HepG2 (cell line): ENCODE data around the gene TRERF1. TPM values are rescaled to one million over a fixed set of nuclear protein-coding genes. Genes with fewer than 3 reads are reported as not detected.

Source experiments
- ATAC-seq: fragments of 200-7000 bp; cut with Tn5 transposase; 3 replicates; pipeline ENCODE4 v1.9.1; 2020; ENCODE audit warnings: mild to moderate bottlenecking, moderate library complexity
- BruUV-seq: library from RNA; stranded (reverse); fragments of 400-500 nt; replicated peaks from 2 replicates; lab custom pipeline; 2021; lab: Mats Ljungman, UMichigan
- CTCF ChIA-PET: fragments of 300-600 bp; formaldehyde crosslinking; extraction: SDS; loops from one replicate; lab custom pipeline; 2021; ENCODE audit warnings: low total read pairs, inconsistent platforms, low intra/inter-chr PET ratio; lab: Yijun Ruan, JAX
- POLR2A ChIA-PET: fragments of 350-600 bp; sonication (Branson Sonifier 250); formaldehyde crosslinking; loops from one replicate; lab custom pipeline; 2020; ENCODE audit warnings: antibody characterized with exemption, inconsistent platforms; lab: Yijun Ruan, JAX
- DNase-seq: peaks from one replicate; pipeline ENCODE4 v3.0.0-alpha.2; 2015; ENCODE audit warnings: low spot score
- FAIRE-seq: peaks from 3 replicates; lab custom pipeline; 2011; peaks lifted over from hg19 to GRCh38; lab: Jason Lieb, UNC
- H2AFZ ChIP-seq: one replicate; pipeline ENCODE4 v1.6.1; 2011; ENCODE audit warnings: low read length, inconsistent platforms
- H3K27ac ChIP-seq: fragments of 300-600 bp; 3 replicates; pipeline ENCODE4 v1.8.0; 2011; ENCODE audit warnings: mixed run types, mild to moderate bottlenecking, mixed read lengths, low read length, inconsistent platforms; ENCODE audit not compliant: insufficient read depth; ENCODE audit errors: extremely low read length
- H3K27me3 ChIP-seq, 2 experiments: fragments of 200-600 bp in 1 of 2; 2 replicates in 1 of 2; 3 replicates in 1 of 2; pipeline versions ENCODE4 v1.6.0 to v1.8.0; 2011; ENCODE audit warnings: low read length in 2 of 2, mild to moderate bottlenecking in 2 of 2, moderate library complexity in 2 of 2, inconsistent platforms in 1 of 2; ENCODE audit not compliant: insufficient read depth in 2 of 2, control insufficient read depth in 1 of 2
- H3K36me3 ChIP-seq, 2 experiments: fragments of 200-600 bp in 1 of 2; replicated peaks in 1 of 2; 2 replicates in 1 of 2; 3 replicates in 1 of 2; pipeline versions ENCODE4 v1.5.1 to v1.8.0; 2011; ENCODE audit warnings: low read length in 2 of 2, inconsistent platforms in 1 of 2; ENCODE audit not compliant: insufficient read depth in 2 of 2, control insufficient read depth in 1 of 2
- H3K4me1 ChIP-seq: 2 replicates; pipeline ENCODE4 v1.5.1; 2012; ENCODE audit warnings: low read length, inconsistent platforms; ENCODE audit not compliant: insufficient read depth
- H3K4me2 ChIP-seq: 2 replicates; pipeline ENCODE4 v1.6.0; 2011; ENCODE audit warnings: low read depth, low read length, inconsistent platforms
- H3K4me3 ChIP-seq, 3 experiments: fragments of 200-600 bp in 1 of 3; sonication (generic), shearing (Covaris generic) in 1 of 3; replicated peaks in 1 of 3; 2 replicates each; pipeline ENCODE4 v1.5.1; 2011 to 2016; ENCODE audit warnings: low read length in 3 of 3, inconsistent platforms in 2 of 3, low read depth in 2 of 3, mild to moderate bottlenecking in 2 of 3, control low read depth in 1 of 3, mixed read lengths in 1 of 3; ENCODE audit not compliant: insufficient read depth in 1 of 3
- H3K79me2 ChIP-seq: one replicate; pipeline ENCODE4 v1.6.1; 2011; ENCODE audit warnings: low read length, inconsistent platforms; ENCODE audit not compliant: insufficient read depth
- H3K9ac ChIP-seq: 2 replicates; pipeline ENCODE4 v1.6.0; 2011; ENCODE audit warnings: mild to moderate bottlenecking, low read depth, low read length, inconsistent platforms; ENCODE audit not compliant: insufficient read depth
- H3K9me3 ChIP-seq: 2 replicates; pipeline ENCODE4 v1.5.1; 2012; ENCODE audit warnings: mild to moderate bottlenecking, low read length
- H4K20me1 ChIP-seq: 2 replicates; pipeline ENCODE4 v1.6.0; 2011; ENCODE audit warnings: inconsistent platforms, mild to moderate bottlenecking, low read length, moderate library complexity; ENCODE audit not compliant: insufficient read depth
- EP300 ChIP-seq, 3 experiments: sonication (generic) in 1 of 3; formaldehyde crosslinking in 1 of 3; IDR thresholded peaks; 2 replicates each; pipeline versions ENCODE4 v1.5.1 to v1.6.1; 2011 to 2020; ENCODE audit warnings: low read depth in 2 of 3, low read length in 2 of 3, borderline replicate concordance in 1 of 3, improper control_type of control experiment in 1 of 3, mild to moderate bottlenecking in 1 of 3, missing genetic modification reagents in 1 of 3, moderate library complexity in 1 of 3
- MAZ ChIP-seq, 2 experiments: sonication (generic) in 1 of 2; formaldehyde crosslinking in 1 of 2; IDR thresholded peaks; 2 replicates each; pipeline versions ENCODE4 v1.5.0 to v1.6.1; 2012 to 2020; ENCODE audit warnings: low read depth in 2 of 2, mild to moderate bottlenecking in 2 of 2, borderline replicate concordance in 1 of 2, improper control_type of control experiment in 1 of 2, low read length in 1 of 2, missing genetic modification reagents in 1 of 2, moderate library complexity in 1 of 2
- ZNF773 ChIP-seq: sonication (generic); formaldehyde crosslinking; IDR thresholded peaks from 2 replicates; pipeline ENCODE4 v1.4.0; 2020; ENCODE audit warnings: missing genetic modification reagents, borderline replicate concordance
- WGBS: methylation state at CpG from one replicate; pipeline ENCODE4 v1.1.6; 2017; ENCODE audit warnings: low lambda C conversion rate; 5-methylcytosine and 5-hydroxymethylcytosine counted together
- in situ Hi-C: cut with HindIII; loops from 2 replicates; pipeline ENCODE4 v1.10.0; 2017; ENCODE audit warnings: low pct_unique_long_range_greater_than_20kb; ENCODE audit not compliant: extremely low pct_ligation_motif_present
- intact Hi-C: fragments of 100-400 bp; cut with micrococcal nuclease; formaldehyde crosslinking; loops from one replicate; pipeline ENCODE4 v1.10.0; 2022; ENCODE audit not compliant: unreplicated experiment
- polyA plus RNA-seq, 8 experiments: library from polyadenylated mRNA; depleted of rRNA in 3 of 8; stranded (reverse) in 7 of 8; unstranded in 1 of 8; fragments of >200 nt; fragmentation: Illumina TruSeq in 4 of 8; extraction: Trizol in 4 of 8; gene quantifications; 2 replicates each; pipeline versions ENCODE4 v1.2.1 to v1.2.3, GENCODE V29; 2011 to 2016; ENCODE audit warnings: low read depth in 4 of 8, missing spikeins in 1 of 8, mixed read lengths in 1 of 8; ENCODE audit not compliant: insufficient read depth in 1 of 8
- total RNA-seq, 5 experiments: library from RNA; depleted of rRNA; stranded (reverse); fragments of >200 nt; fragmentation: Illumina TruSeq; extraction: Trizol; gene quantifications; 2 replicates each; pipeline ENCODE4 v1.2.3, GENCODE V29; 2016; ENCODE audit warnings: low read depth in 1 of 5
- TF ChIP-seq, protein P1 (sequence below): sonication (generic); formaldehyde crosslinking; IDR thresholded peaks from 2 replicates; pipeline ENCODE4 v1.9.0; 2021; ENCODE audit warnings: missing genetic modification reagents, mild to moderate bottlenecking, borderline replicate concordance
- TF ChIP-seq, protein P2 (sequence below): sonication (generic); formaldehyde crosslinking; IDR thresholded peaks from 2 replicates; pipeline ENCODE4 v1.4.0; 2020; ENCODE audit warnings: missing genetic modification reagents
- TF ChIP-seq, protein P3 (sequence below): sonication (generic); formaldehyde crosslinking; IDR thresholded peaks from 2 replicates; pipeline ENCODE4 v1.9.0; 2021; ENCODE audit warnings: missing genetic modification reagents, borderline replicate concordance

TRERF1 gene
- total and polyA plus RNA-seq, 2 of the 13 experiments (the other 11 are each of a cell fraction or from before 2014, with no cell fraction given): 0.02 TPM; not detected in 1

DNA sequence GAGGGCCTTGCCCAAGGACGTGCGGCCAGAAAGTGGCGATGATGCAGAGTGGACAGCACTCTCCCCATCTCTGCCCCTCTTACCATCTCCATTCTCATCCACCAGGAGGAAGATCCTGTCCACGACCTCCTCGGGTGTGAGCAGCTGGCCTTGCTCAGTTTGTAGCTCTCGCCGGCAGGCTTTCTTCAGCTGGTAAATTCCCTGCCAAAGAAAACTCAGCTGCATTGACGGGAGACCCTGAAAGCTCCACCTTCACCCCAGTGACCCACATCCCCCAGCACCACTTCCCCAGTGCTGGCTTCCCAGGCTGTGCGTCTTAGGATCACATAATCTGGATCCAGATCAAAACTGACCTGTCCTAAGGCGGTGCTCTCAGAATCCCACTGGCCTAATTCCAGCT, 266.1 kb downstream of the TRERF1 start:
- H4K20me1 ChIP-seq: no peaks in the 10 kb centered on the region
- no peaks in the 10 kb centered on the region for H3K9me3 ChIP-seq
- TF ChIP-seq, protein P1, sequence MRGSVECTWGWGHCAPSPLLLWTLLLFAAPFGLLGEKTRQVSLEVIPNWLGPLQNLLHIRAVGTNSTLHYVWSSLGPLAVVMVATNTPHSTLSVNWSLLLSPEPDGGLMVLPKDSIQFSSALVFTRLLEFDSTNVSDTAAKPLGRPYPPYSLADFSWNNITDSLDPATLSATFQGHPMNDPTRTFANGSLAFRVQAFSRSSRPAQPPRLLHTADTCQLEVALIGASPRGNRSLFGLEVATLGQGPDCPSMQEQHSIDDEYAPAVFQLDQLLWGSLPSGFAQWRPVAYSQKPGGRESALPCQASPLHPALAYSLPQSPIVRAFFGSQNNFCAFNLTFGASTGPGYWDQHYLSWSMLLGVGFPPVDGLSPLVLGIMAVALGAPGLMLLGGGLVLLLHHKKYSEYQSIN (CRISPR knock-in tag): no peak
- TF ChIP-seq, protein P2, sequence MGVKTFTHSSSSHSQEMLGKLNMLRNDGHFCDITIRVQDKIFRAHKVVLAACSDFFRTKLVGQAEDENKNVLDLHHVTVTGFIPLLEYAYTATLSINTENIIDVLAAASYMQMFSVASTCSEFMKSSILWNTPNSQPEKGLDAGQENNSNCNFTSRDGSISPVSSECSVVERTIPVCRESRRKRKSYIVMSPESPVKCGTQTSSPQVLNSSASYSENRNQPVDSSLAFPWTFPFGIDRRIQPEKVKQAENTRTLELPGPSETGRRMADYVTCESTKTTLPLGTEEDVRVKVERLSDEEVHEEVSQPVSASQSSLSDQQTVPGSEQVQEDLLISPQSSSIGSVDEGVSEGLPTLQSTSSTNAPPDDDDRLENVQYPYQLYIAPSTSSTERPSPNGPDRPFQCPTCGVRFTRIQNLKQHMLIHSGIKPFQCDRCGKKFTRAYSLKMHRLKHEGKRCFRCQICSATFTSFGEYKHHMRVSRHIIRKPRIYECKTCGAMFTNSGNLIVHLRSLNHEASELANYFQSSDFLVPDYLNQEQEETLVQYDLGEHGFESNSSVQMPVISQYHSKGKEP: no peak
- TF ChIP-seq ZNF773 (CRISPR knock-in tag): no peak
- TF ChIP-seq EP300 (IDR thresholded peaks at IDR 0.05; ENCODE audit: low read depth in 2 of 2, low read length in 2 of 2): no peak
- TF ChIP-seq EP300 (CRISPR knock-in tag; IDR thresholded peaks at IDR 0.05; ENCODE audit: borderline replicate concordance): no peak
- TF ChIP-seq, protein P3, sequence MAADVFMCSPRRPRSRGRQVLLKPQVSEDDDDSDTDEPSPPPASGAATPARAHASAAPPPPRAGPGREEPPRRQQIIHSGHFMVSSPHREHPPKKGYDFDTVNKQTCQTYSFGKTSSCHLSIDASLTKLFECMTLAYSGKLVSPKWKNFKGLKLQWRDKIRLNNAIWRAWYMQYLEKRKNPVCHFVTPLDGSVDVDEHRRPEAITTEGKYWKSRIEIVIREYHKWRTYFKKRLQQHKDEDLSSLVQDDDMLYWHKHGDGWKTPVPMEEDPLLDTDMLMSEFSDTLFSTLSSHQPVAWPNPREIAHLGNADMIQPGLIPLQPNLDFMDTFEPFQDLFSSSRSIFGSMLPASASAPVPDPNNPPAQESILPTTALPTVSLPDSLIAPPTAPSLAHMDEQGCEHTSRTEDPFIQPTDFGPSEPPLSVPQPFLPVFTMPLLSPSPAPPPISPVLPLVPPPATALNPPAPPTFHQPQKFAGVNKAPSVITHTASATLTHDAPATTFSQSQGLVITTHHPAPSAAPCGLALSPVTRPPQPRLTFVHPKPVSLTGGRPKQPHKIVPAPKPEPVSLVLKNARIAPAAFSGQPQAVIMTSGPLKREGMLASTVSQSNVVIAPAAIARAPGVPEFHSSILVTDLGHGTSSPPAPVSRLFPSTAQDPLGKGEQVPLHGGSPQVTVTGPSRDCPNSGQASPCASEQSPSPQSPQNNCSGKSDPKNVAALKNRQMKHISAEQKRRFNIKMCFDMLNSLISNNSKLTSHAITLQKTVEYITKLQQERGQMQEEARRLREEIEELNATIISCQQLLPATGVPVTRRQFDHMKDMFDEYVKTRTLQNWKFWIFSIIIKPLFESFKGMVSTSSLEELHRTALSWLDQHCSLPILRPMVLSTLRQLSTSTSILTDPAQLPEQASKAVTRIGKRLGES (CRISPR knock-in tag): no peak
- TF ChIP-seq MAZ (IDR thresholded peaks at IDR 0.05; ENCODE audit: borderline replicate concordance, low read depth, low read length): no peak
- TF ChIP-seq MAZ (CRISPR knock-in tag; IDR thresholded peaks at IDR 0.05; ENCODE audit: low read depth): no peak
- BruUV-seq: no TSS peak
- 0 out of 2 replicates have a peak, but pooled peaks cover 5% of the 10 kb centered on the region for H3K4me1 ChIP-seq
- WGBS: 74% methylated on average over 10 of the region's 10 CpGs
- POLR2A ChIA-PET: no interaction called here
- no peaks in the 10 kb centered on the region for H3K36me3 ChIP-seq
- H3K27ac ChIP-seq: no peak overlapping the region
- H2AFZ ChIP-seq: no peak overlapping the region
- ATAC-seq (peak; percentile 48; the same call in 2 of the 3 replicates), DNase-seq (no peak), FAIRE-seq (no peak)
- H3K9ac ChIP-seq: no peak overlapping the region
- no peaks in the 10 kb centered on the region for H3K27me3 ChIP-seq
- intact Hi-C loops (no loop called here), in situ Hi-C loops (no loop called here)
- CTCF ChIA-PET: no interaction called here
- H3K4me2 ChIP-seq: no peak overlapping the region
- no peak overlapping the region for H3K4me3 ChIP-seq
- no peaks in the 10 kb centered on the region for H3K79me2 ChIP-seq
